GM12878 (cell line): ENCODE results near the gene USH1C.

Experiments
- ESRRA ChIP-seq: IDR thresholded peaks from 2 replicates; pipeline ENCODE4 v1.6.1; 2012; ENCODE audit warnings: mild to moderate bottlenecking, low read length, improper control_type of control experiment
- EZH2 ChIP-seq: IDR thresholded peaks from 2 replicates; pipeline ENCODE4 v1.6.1; 2012; ENCODE audit warnings: low read depth, mild to moderate bottlenecking, control low read depth, inconsistent platforms, low read length, borderline replicate concordance; ENCODE audit not compliant: control insufficient read depth
- JUND ChIP-seq: IDR thresholded peaks from 2 replicates; pipeline ENCODE4 v1.6.1; 2012; ENCODE audit warnings: low read depth, mild to moderate bottlenecking, low read length, improper control_type of control experiment, moderate library complexity
- RFX5 ChIP-seq: IDR thresholded peaks from 2 replicates; pipeline ENCODE4 v1.6.1; 2011; ENCODE audit warnings: low read depth, low read length, improper control_type of control experiment
- TF ChIP-seq, protein P1 (sequence below): IDR thresholded peaks from 2 replicates; pipeline ENCODE4 v1.6.1; 2011; ENCODE audit warnings: borderline replicate concordance, low read depth, mild to moderate bottlenecking, moderate library complexity, mixed read lengths, low read length; ENCODE audit not compliant: insufficient read depth; ENCODE audit errors: extremely low read length

GRCh38 chr11:17473071-17473744 is 71.0 kb downstream of the USH1C start:
- TF ChIP-seq JUND, result no peak
- no peak for TF ChIP-seq EZH2
- no peak for TF ChIP-seq RFX5
- TF ChIP-seq, protein P1, sequence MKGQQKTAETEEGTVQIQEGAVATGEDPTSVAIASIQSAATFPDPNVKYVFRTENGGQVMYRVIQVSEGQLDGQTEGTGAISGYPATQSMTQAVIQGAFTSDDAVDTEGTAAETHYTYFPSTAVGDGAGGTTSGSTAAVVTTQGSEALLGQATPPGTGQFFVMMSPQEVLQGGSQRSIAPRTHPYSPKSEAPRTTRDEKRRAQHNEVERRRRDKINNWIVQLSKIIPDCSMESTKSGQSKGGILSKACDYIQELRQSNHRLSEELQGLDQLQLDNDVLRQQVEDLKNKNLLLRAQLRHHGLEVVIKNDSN, result no peak
- no peak for TF ChIP-seq ESRRA
